ENCODE measurements around the gene MZT2A.
"Not testable (repeated sequence)": the region's sequence is repeated elsewhere in the genome, so short reads cannot be mapped to it uniquely, and the experiment has no call there.

DNA sequence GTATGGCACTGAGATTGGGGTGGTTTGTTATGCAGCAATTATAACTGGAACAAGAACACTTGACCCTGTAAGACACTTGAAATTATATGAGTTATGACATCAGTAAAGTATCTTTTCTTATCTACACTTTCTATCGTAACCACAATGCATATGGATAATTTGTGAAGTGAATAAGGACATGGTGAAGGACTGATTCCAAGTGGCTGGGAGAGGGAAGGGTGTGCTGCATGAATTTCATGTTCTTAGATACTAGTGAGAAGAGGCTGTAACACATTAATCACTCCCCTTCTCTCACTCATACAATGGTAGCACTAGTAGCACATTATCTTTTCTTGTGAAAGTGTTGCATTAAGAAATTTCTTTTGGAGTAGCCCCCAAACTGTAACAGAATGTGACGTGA, 37.3 kb downstream of the MZT2A start:
- TF ChIP-seq, protein P1, sequence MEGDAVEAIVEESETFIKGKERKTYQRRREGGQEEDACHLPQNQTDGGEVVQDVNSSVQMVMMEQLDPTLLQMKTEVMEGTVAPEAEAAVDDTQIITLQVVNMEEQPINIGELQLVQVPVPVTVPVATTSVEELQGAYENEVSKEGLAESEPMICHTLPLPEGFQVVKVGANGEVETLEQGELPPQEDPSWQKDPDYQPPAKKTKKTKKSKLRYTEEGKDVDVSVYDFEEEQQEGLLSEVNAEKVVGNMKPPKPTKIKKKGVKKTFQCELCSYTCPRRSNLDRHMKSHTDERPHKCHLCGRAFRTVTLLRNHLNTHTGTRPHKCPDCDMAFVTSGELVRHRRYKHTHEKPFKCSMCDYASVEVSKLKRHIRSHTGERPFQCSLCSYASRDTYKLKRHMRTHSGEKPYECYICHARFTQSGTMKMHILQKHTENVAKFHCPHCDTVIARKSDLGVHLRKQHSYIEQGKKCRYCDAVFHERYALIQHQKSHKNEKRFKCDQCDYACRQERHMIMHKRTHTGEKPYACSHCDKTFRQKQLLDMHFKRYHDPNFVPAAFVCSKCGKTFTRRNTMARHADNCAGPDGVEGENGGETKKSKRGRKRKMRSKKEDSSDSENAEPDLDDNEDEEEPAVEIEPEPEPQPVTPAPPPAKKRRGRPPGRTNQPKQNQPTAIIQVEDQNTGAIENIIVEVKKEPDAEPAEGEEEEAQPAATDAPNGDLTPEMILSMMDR (IDR thresholded peaks at IDR 0.05; ENCODE audit: poor library complexity) = not testable (repeated sequence)
- TF ChIP-seq EZH2 (IDR thresholded peaks at IDR 0.05; ENCODE audit: borderline replicate concordance); EZH2phosphoT487 (IDR thresholded peaks at IDR 0.05; ENCODE audit: low read depth, severe bottlenecking, unreplicated experiment): not testable (repeated sequence)

Measured in hepatocyte (in vitro differentiated cells).